GM18868 (cell line): ENCODE results near the gene CDK2AP2.
"Not testable (repeated sequence)": the region's sequence is repeated elsewhere in the genome, so short reads cannot be mapped to it uniquely, and the experiment has no call there.

Experiments
- ATAC-seq: cut with Tn5 transposase; IDR thresholded peaks from one replicate; pipeline ENCODE4 v1.9.1; 2021; ENCODE audit warnings: mild to moderate bottlenecking, moderate library complexity; ENCODE audit not compliant: unreplicated experiment

The CDK2AP2 gene

GRCh38 chr11:67491276-67492068 lies 16.5 kb downstream of the CDK2AP2 start:
- no peak for ATAC-seq

GRCh38 chr11:67490727-67491065 lies 17.3 kb downstream of the CDK2AP2 start:
- ATAC-seq = no peak

- no peak for ATAC-seq
These were observed 17.9 kb downstream of the CDK2AP2 start for GRCh38 chr11:67489885-67490726.

GRCh38 chr11:67489203-67489884 lies 18.6 kb downstream of the CDK2AP2 start:
- no peak for ATAC-seq

- no peak for ATAC-seq
These were observed 21.3 kb downstream of the CDK2AP2 start for GRCh38 chr11:67486481-67487195.

- ATAC-seq = not testable (repeated sequence)
These were observed 22.0 kb downstream of the CDK2AP2 start for GRCh38 chr11:67485873-67486361.

- ATAC-seq = no peak
These were observed 23.1 kb downstream of the CDK2AP2 start for GRCh38 chr11:67484847-67485311.

GRCh38 chr11:67483831-67484665 lies 23.9 kb downstream of the CDK2AP2 start:
- no peak for ATAC-seq

- ATAC-seq = peak; percentile 66
These were observed 24.8 kb downstream of the CDK2AP2 start, which contains the start of gene AIP for GRCh38 chr11:67482827-67483798. Gene AIP, plus strand, starts transcription at chr11:67483026. Its CDS starts 133 bp downstream, at chr11:67483159.

GRCh38 chr11:67482275-67482826 lies 25.6 kb downstream of the CDK2AP2 start:
- ATAC-seq = peak; percentile 1

- not testable (repeated sequence) for ATAC-seq
These were observed 30.5 kb downstream of the CDK2AP2 start for GRCh38 chr11:67477344-67478050.

- not testable (repeated sequence) for ATAC-seq
These were observed 31.3 kb downstream of the CDK2AP2 start for GRCh38 chr11:67476692-67477091.

- no peak for ATAC-seq
These were observed 35.1 kb downstream of the CDK2AP2 start for GRCh38 chr11:67472882-67473281.

GRCh38 chr11:67470337-67471002 lies 37.5 kb downstream of the CDK2AP2 start:
- no peak for ATAC-seq

- ATAC-seq = no peak
These were observed 38.5 kb downstream of the CDK2AP2 start for GRCh38 chr11:67469508-67469811.

- peak; percentile 67 for ATAC-seq
These were observed 39.0 kb downstream of the CDK2AP2 start, which contains the start of gene TMEM134 for GRCh38 chr11:67468759-67469507. Gene TMEM134, minus strand, starts transcription at chr11:67469251. Its CDS starts 59 bp downstream, at chr11:67469192.
